Stimulated activated CD4-positive, alpha-beta T cell treated with anti-CD3 and anti-CD28 coated beads, Interleukin-4, amount 100 ng/mL, for 4 hours (primary cell): Measurements from ENCODE around the gene TMEM120A.

Experiments
- DNase-seq, 2 experiments: peaks; one replicate each; pipeline ENCODE4 v3.0.0-alpha.2; 2020

TMEM120A gene

DNA sequence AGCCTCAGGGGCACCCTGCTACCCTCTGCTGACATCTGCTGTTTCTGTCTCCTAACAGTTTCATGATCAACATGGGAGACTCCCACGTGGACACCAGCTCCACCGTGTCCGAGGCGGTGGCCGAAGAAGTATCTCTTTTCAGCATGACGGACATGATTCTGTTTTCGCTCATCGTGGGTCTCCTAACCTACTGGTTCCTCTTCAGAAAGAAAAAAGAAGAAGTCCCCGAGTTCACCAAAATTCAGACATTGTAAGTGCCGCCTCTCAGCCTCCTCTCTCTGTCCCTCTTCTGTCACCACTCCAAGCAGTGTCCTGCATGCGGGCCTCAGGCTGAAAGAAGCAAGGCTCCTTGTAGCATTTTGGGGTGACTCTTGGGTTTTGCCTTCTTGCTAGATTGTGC, 40.5 kb downstream of the TMEM120A start:
- no peak for DNase-seq

DNA sequence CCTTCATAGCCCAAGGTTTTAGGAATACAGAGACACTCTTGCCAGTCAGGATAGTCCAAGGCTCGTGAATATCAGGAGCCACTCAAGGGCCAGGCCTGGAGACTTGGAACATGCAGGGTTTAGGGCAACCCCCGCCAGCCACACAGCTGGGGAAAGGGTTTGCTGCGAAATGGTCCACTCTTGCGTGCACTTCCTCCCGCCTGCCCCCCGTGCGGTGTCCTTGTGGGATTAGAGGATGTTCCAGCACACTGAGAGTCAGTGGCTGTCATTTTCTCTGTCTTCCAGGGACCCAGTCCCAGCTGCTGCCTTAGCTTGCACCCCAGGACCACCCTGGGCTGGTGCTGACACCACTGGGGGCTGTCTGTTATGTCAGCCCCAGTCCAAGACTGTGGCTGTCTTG, 41.0 kb downstream of the TMEM120A start:
- no peak for DNase-seq

DNA sequence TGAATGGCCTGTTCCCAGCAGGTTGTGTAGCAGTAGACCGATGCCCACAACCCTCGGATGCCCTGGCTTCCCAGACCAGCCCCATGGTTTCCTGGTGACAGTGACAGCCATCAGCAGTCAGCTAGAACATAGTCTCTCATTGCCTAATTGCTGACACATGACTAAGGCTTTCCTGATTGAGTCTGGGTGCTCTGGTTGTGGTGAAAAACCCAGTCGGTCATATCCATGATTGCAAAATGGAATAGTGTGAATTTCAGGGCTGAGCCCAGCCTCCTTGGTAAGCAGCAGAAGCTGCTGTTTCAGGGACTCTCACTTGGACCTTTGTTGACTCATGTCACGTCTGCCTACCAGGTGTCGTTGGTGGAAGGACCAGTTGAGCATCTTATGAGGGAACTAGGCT, 42.9 kb downstream of the TMEM120A start:
- DNase-seq = no peak

DNA sequence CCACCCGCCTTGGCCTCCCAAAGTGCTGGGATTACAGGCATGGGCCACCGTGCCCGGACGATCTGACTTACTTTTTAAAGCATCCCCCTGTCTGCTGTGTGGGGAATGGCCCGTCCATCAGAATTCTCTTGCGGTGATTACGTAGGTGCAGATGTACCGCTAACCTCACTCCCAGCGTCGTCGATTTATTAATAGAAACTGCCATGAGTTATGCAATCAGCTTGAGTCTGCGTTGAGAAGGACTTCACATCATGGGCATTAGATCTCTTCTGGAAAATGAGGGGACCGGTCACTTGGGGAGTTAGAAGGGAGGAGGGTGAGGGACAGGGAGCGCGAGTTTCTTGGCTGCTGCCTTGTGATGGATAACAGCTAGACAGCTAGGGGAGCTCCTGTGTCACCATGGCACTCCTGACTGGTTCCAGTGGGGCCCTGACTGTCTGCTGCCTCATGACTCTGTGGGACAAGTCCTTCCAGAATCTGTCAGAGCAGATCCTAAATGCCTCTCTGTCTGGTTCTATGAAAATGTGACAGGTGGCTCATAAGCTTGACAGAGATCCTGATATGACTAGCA, 44.2 kb downstream of the TMEM120A start:
- no peak for DNase-seq

DNA sequence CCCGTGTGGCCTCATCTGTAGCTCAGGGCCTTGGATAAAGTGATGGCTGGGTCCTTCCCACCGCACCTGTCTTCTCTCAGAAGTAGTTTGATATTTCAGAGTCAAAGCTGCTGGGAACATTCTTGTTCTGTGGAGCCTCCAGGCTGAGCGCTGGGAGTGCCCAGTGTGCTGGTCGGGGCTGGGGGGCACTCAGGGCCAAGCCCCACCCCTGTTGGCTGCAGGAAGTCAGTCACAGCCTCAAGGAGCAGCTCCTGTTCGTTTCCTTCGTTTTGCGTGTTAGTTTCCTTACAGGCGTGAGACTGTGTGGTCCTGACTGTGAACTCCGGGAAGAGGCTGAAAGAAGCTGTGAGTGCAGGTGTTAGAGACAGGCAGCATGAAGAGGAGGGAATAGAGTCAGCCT, 46.2 kb downstream of the TMEM120A start:
- DNase-seq = no peak

DNA sequence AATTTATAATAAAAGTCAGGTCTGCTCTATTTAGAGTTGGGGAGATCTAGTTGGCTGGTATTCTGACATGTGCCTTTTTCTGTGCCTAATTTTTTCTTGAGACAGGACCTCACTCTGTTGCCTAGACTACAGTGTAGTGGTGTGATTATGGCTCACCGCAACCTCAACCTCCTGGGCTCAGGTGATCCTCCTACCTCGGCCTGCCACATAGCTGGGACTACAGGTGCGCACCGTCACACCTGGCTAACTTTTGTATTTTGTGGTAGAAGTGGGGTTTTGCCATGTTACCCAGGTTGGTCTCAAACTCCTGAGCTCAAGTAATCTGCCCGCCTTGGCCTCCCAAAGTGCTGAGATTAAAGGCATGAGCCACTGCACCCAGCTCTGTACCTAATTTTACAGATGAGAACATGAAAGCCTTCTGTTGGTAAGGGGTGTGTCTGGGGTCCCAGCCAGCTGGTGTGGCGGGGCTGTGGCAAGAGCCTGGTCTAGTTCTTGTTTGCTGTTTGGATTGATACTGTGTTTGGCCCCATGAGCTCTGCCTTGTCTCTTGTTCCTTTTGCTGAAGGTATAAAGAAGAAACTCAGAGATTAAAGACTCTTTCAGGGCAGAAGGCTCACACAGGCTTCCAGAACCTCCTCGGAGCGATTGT, 48.1 kb downstream of the TMEM120A start:
- no peak for DNase-seq

DNA sequence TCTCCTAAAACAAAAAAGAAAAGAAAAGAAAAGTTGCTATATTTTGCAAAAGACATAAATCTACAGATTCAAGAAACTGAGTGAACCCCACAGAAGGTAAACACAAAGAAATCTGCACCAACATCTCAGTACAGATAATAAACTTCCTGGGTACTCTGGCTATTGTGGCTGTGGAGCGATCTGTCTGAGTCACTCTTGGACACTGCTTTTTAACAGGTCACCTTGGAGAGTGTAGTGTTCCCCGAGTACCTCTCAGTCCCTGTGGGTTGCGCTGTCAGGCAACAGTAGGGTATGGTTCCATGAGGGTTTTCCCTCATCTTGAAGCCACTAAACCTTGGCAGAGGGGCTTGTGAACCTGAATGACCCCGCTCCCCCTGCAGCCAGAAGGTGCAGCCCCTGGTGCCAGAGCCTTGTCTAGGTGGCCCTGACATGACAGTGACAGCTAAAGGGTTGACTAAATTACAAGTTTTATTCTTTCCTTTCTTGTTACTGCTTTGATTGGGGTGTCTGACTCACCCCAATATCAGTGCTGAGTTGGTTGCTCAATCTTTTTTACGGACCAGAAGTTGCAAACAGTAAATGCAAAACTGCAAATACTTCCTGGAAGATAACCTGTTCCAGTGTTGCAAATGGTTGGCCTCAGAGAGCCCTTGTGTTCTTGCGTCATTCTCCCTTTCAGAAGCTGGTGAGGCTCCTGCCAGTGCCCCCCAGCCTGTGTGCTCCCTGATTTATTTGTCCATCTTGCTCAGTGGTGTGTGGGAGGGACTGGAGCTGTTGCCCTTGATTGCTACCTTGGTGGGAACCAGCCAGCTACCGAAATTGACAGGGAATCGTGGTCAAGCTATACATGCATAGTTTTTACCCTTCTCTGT, 48.9 kb downstream of the TMEM120A start:
- no peak for DNase-seq

DNA sequence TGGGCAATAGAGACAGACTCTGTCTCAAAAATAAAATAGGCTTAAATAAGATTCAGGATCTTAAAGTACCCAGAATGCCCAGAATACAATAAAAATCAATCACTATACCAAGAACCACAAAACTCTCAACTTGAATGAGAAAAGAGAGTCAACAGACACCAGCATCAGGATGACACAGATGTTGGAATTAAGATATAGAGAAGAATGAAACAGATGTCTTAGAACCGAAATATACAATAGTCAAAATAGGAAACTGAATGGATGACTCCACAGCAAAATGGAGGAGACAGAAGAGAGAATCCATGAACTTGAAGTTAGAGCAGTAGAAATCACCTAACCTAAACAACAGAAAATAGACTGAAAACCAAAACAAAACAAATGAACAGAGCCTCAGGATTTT, 49.9 kb downstream of the TMEM120A start:
- no peak for DNase-seq

DNA sequence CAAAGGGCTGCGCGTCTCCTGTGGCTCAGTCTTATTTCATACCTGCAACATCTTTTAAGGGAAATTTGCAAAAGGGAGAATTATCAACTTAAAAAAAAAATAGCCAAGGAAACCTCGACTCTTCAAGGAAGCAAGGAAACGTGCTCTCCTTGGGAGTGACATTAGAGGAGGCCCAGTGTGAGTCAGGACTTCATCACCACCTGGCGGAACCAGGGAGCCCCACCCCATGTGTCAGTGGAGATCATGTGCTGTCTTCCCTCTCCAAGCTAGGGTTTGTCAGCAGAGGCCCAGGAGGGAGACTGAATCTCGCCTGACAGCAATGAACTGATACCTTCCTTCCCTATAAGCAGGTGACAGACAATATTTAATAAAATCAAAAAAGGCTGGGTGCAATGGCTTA, 50.5 kb downstream of the TMEM120A start:
- DNase-seq = no peak

DNA sequence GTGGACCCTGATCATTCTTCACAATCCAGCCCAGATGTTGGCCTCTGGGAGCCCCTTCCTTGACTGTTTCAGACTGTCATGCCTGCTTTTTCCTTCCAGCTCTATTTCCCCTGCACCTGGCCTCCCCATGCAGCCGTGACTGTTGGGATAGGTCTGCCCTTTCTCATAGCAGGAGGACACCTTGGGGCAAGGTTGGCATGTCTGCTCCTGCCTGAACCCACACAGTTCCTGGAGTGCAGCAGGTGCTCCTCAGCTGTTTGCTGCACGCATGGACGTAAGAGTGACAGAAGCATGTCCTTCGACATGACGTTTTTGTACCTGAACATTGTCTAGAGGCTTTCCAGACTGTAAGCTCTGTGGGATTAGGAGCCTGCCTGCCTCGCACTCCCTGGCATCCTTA, 55.5 kb downstream of the TMEM120A start:
- no peak for DNase-seq

DNA sequence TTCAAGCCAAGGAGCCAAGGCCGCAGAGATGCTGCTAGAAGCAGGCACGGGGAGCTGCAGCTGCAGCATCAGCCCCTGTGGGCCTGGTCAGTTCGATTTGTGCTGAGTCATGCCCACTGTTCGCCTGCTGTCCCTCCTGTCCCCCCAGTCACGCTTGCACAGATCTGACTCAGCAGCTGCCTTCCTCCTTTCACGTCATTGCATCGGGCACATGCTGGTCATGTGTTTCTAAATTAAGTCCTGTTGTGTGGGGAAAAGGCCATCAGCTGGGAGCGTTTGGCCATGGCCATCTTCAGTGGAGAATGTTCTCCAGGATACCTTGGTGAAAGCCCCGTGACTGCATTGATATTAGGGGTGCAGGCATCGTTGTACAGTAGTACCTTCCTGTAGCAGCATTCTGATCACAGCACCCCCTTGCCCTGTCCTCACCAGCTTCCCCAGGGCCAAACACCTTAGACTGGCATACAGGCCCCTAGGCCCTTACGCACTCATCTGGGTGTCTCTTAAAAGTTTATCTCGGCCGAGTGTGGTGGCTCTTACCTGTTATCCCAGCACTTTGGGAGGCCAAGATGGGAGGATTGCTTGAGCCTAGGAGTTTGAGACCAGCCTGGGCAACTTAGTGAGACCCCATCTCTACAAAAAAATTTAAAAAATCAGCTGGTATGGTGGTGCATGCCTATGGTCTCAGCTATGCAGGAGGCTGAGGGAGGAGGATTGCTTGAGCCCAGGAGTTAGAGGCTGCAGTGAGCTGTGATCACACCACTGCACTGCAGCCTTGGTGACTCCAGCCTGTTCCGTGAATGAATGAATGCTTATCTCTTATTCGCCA, 56.2 kb downstream of the TMEM120A start:
- DNase-seq = no peak
